Skeletal muscle tissue (tissue), 5 donors: ENCODE measurements around the gene DMXL1. TPM values are rescaled to one million over a fixed set of nuclear protein-coding genes. Genes with fewer than 3 reads are reported as not detected.

Source experiments
- H3K27ac ChIP-seq: one replicate; pipeline ENCODE4 v1.7.0; 2013; ENCODE audit warnings: mild to moderate bottlenecking, low read depth, low read length, inconsistent platforms
- H3K27me3 ChIP-seq, 3 donors: one replicate each; pipeline ENCODE4 v1.7.0; 2013; ENCODE audit warnings: low read length in 3 of 3; ENCODE audit not compliant: control insufficient read depth in 3 of 3, insufficient read depth in 3 of 3
- H3K36me3 ChIP-seq, 3 donors: one replicate each; pipeline ENCODE4 v1.7.0; 2013; ENCODE audit warnings: low read length in 3 of 3; ENCODE audit not compliant: control insufficient read depth in 3 of 3, insufficient read depth in 3 of 3
- H3K4me1 ChIP-seq, 3 donors: one replicate each; pipeline ENCODE4 v1.7.0; 2013; ENCODE audit warnings: low read length in 3 of 3, mild to moderate bottlenecking in 3 of 3; ENCODE audit not compliant: control insufficient read depth in 3 of 3, insufficient read depth in 3 of 3
- H3K4me3 ChIP-seq, 3 donors: one replicate each; pipeline ENCODE4 v1.7.0; 2013; ENCODE audit warnings: low read length in 3 of 3
- H3K9ac ChIP-seq, 3 donors: one replicate each; pipeline ENCODE4 v1.7.0; 2013; ENCODE audit warnings: low read length in 3 of 3, mild to moderate bottlenecking in 3 of 3, moderate library complexity in 2 of 3, low read depth in 1 of 3
- H3K9me3 ChIP-seq, 3 donors: one replicate each; pipeline ENCODE4 v1.7.0; 2013; ENCODE audit warnings: low read length in 3 of 3; ENCODE audit not compliant: control insufficient read depth in 3 of 3
- small RNA-seq: library from RNA; depleted of rRNA; stranded (forward); fragments of <200 nt; gene quantifications from one replicate; pipeline ENCODE3, GENCODE V24; 2014
- total RNA-seq: library from RNA; depleted of rRNA; stranded (reverse); fragments of >200 nt; gene quantifications from one replicate; pipeline ENCODE4 v1.2.3, GENCODE V29; 2014
- donor health status: Osteomylitis.

Gene DMXL1
- total RNA-seq, 1 donor from 2014 or later, result 61.1 TPM

- no peak overlapping the region for H3K9ac ChIP-seq
- no peaks in the 10 kb centered on the region for H3K9me3 ChIP-seq
- no peaks in the 10 kb centered on the region for H3K36me3 ChIP-seq
- no peak overlapping the region for H3K27ac ChIP-seq
- peaks cover 0 to 2% (median 0%) of the 10 kb centered on the region in 3 donors for H3K4me1 ChIP-seq
- H3K27me3 ChIP-seq, result no peaks in the 10 kb centered on the region
- no peak overlapping the region for H3K4me3 ChIP-seq
These were observed 222.0 kb downstream of the DMXL1 start for GRCh38 chr5:119292701-119293515.

- Histone ChIP-seq H3K27me3 (no peaks in the 10 kb centered on the region), H3K9me3 (no peaks in the 10 kb centered on the region), H3K4me3 (no peak overlapping the region), H3K4me1 (peaks cover 0 to 2% (median 0%) of the 10 kb centered on the region in 3 donors), H3K36me3 (no peaks in the 10 kb centered on the region), H3K27ac (no peak overlapping the region), H3K9ac (no peak overlapping the region)
These were observed 222.6 kb downstream of the DMXL1 start for GRCh38 chr5:119293516-119293829.

Small RNA genes within 50 kb of the gene (small RNA-seq; reads per million reads assigned to genes)
- not detected for gene LAMTOR3P2
- not detected for gene MIR5706
- gene RNU6-701P, result not detected

Other genes starting within 250 kb of the DMXL1 start
- 13.0 TPM for gene DTWD2, start 82.5 kb upstream of the DMXL1 start, total RNA-seq